SJSA1 (cell line): ENCODE results near the gene UGT1A8. TPM values are rescaled to one million over a fixed set of nuclear protein-coding genes. Genes with fewer than 3 reads are reported as not detected.

Experiments used
- DNase-seq, 2 experiments: peaks; one replicate each; pipeline ENCODE4 v3.0.0-alpha.2; 2015 to 2020; ENCODE audit warnings: low spot score in 2 of 2, low read depth in 1 of 2
- H3K27ac ChIP-seq: fragments of 250-450 bp; sonication (Bioruptor Pico); 2 replicates; pipeline ENCODE4 v1.5.1; 2020; ENCODE audit warnings: mild to moderate bottlenecking, moderate library complexity
- H3K27me3 ChIP-seq: fragments of 250-450 bp; sonication (Bioruptor Pico); replicated peaks from 2 replicates; pipeline ENCODE4 v1.5.1; 2020; ENCODE audit warnings: mild to moderate bottlenecking, moderate library complexity
- H3K36me3 ChIP-seq: fragments of 250-450 bp; sonication (Bioruptor Pico); 2 replicates; pipeline ENCODE4 v1.5.1; 2020; ENCODE audit warnings: mild to moderate bottlenecking
- H3K4me1 ChIP-seq: fragments of 250-450 bp; sonication (Bioruptor Pico); replicated peaks from 2 replicates; pipeline ENCODE4 v1.6.1; 2021; ENCODE audit warnings: mild to moderate bottlenecking
- H3K4me3 ChIP-seq: fragments of 250-450 bp; sonication (Bioruptor Pico); 2 replicates; pipeline ENCODE4 v1.5.1; 2020; ENCODE audit warnings: mild to moderate bottlenecking
- H3K9me3 ChIP-seq: fragments of 250-450 bp; sonication (Bioruptor Pico); replicated peaks from 2 replicates; pipeline ENCODE4 v1.5.1; 2020; ENCODE audit warnings: mild to moderate bottlenecking
- total RNA-seq: library from RNA; depleted of rRNA; stranded (reverse); fragments of >200 nt; shearing (Covaris generic); gene quantifications from 2 replicates; pipeline ENCODE4 v1.2.3, GENCODE V29; 2014

The UGT1A8 gene
- total RNA-seq, 1 experiment from 2014 or later: not detected

- Histone ChIP-seq H3K9me3 (0 out of 2 replicates have a peak, but pooled peaks cover 3% of the 10 kb centered on the region), H3K27ac (no peak overlapping the region), H3K36me3 (no peaks in the 10 kb centered on the region), H3K27me3 (no peaks in the 10 kb centered on the region), H3K4me1 (peaks cover 2% of the 10 kb centered on the region), H3K4me3 (no peak overlapping the region)
- DNase-seq: no peak
Observed at GRCh38 chr2:233758849-233759248, 141.4 kb downstream of the UGT1A8 start.

- no peak for DNase-seq
- Histone ChIP-seq H3K4me3 (no peak within 1 kb of the TSS), H3K36me3 (no peaks in the 10 kb centered on the region), H3K27ac (no peak within 1 kb of the TSS), H3K9me3 (0 out of 2 replicates have a peak, but pooled peaks cover 3% of the 10 kb centered on the region), H3K27me3 (no peaks in the 10 kb centered on the region), H3K4me1 (peaks cover 13% of the 10 kb centered on the region)
Observed at GRCh38 chr2:233760043-233760442, 142.6 kb downstream of the UGT1A8 start, which contains the start of gene UGT1A1. Gene UGT1A1 (plus strand): TSS chr2:233760270. CDS start chr2:233760288, 18 bp downstream.

GRCh38 chr2:233761040-233761769 is 143.8 kb downstream of the UGT1A8 start:
- no peak overlapping the region for H3K27ac ChIP-seq
- no peaks in the 10 kb centered on the region for H3K36me3 ChIP-seq
- H3K4me3 ChIP-seq: no peak overlapping the region
- H3K4me1 ChIP-seq: peaks cover 13% of the 10 kb centered on the region
- DNase-seq: no peak
- H3K27me3 ChIP-seq: no peaks in the 10 kb centered on the region
- 0 out of 2 replicates have a peak, but pooled peaks cover 3% of the 10 kb centered on the region for H3K9me3 ChIP-seq

- H3K27me3 ChIP-seq: no peaks in the 10 kb centered on the region
- H3K27ac ChIP-seq: no peak overlapping the region
Observed at GRCh38 chr2:233764264-233764663, 146.8 kb downstream of the UGT1A8 start.

GRCh38 chr2:233764761-233765160 is 147.3 kb downstream of the UGT1A8 start:
- Histone ChIP-seq H3K9me3 (no peaks in the 10 kb centered on the region; the same call in 1 of the 2 replicates), H3K36me3 (no peaks in the 10 kb centered on the region), H3K27me3 (no peaks in the 10 kb centered on the region), H3K4me1 (peaks cover 13% of the 10 kb centered on the region), H3K4me3 (no peak overlapping the region), H3K27ac (no peak overlapping the region)
- no peak for DNase-seq

More at GRCh38 chr2:233764264-233764663, 146.8 kb downstream of the UGT1A8 start:
- H3K4me3 ChIP-seq: no peak overlapping the region
- peaks cover 13% of the 10 kb centered on the region for H3K4me1 ChIP-seq
- DNase-seq: peak in 1 of 2 experiments; percentile 37
- no peaks in the 10 kb centered on the region for H3K36me3 ChIP-seq
- no peaks in the 10 kb centered on the region; the same call in 1 of the 2 replicates for H3K9me3 ChIP-seq

- Histone ChIP-seq H3K27me3 (no peaks in the 10 kb centered on the region), H3K4me3 (no peak overlapping the region)
- no peak for DNase-seq
Observed at GRCh38 chr2:233766416-233766815, 149.0 kb downstream of the UGT1A8 start.

GRCh38 chr2:233768076-233768475 is 150.6 kb downstream of the UGT1A8 start:
- no peak for DNase-seq
- H3K9me3 ChIP-seq: no peaks in the 10 kb centered on the region; the same call in 1 of the 2 replicates

More at GRCh38 chr2:233766416-233766815, 149.0 kb downstream of the UGT1A8 start:
- Histone ChIP-seq H3K4me1 (peaks cover 13% of the 10 kb centered on the region), H3K27ac (no peak overlapping the region), H3K9me3 (no peaks in the 10 kb centered on the region; the same call in 1 of the 2 replicates), H3K36me3 (no peaks in the 10 kb centered on the region)

GRCh38 chr2:233769260-233769659 is 151.8 kb downstream of the UGT1A8 start:
- no peaks in the 10 kb centered on the region; the same call in 1 of the 2 replicates for H3K9me3 ChIP-seq
- H3K27me3 ChIP-seq: no peaks in the 10 kb centered on the region
- no peak overlapping the region for H3K4me3 ChIP-seq
- H3K27ac ChIP-seq: no peak overlapping the region
- no peak for DNase-seq
- H3K36me3 ChIP-seq: no peaks in the 10 kb centered on the region
- peaks cover 6% of the 10 kb centered on the region for H3K4me1 ChIP-seq

More at GRCh38 chr2:233768076-233768475, 150.6 kb downstream of the UGT1A8 start:
- no peak overlapping the region for H3K27ac ChIP-seq
- no peaks in the 10 kb centered on the region for H3K27me3 ChIP-seq
- H3K36me3 ChIP-seq: no peaks in the 10 kb centered on the region
- peaks cover 13% of the 10 kb centered on the region for H3K4me1 ChIP-seq
- no peak overlapping the region for H3K4me3 ChIP-seq

GRCh38 chr2:233772153-233772552 is 154.7 kb downstream of the UGT1A8 start:
- no peaks in the 10 kb centered on the region for H3K27me3 ChIP-seq
- H3K9me3 ChIP-seq: peaks cover 2% of the 10 kb centered on the region; the same call in 1 of the 2 replicates
- DNase-seq: no peak
- no peak overlapping the region for H3K27ac ChIP-seq
- no peaks in the 10 kb centered on the region for H3K36me3 ChIP-seq
- no peaks in the 10 kb centered on the region for H3K4me1 ChIP-seq
- no peak overlapping the region for H3K4me3 ChIP-seq

- DNase-seq: no peak
- no peak overlapping the region for H3K27ac ChIP-seq
- no peaks in the 10 kb centered on the region for H3K36me3 ChIP-seq
- no peaks in the 10 kb centered on the region for H3K4me1 ChIP-seq
- H3K4me3 ChIP-seq: no peak overlapping the region
- H3K27me3 ChIP-seq: no peaks in the 10 kb centered on the region
- H3K9me3 ChIP-seq: peaks cover 3% of the 10 kb centered on the region; the same call in 1 of the 2 replicates
Observed at GRCh38 chr2:233772583-233772982, 155.2 kb downstream of the UGT1A8 start.

GRCh38 chr2:233773854-233774253 is 156.4 kb downstream of the UGT1A8 start:
- Histone ChIP-seq H3K27ac (no peak overlapping the region), H3K4me1 (no peaks in the 10 kb centered on the region), H3K4me3 (no peak overlapping the region), H3K27me3 (no peaks in the 10 kb centered on the region), H3K9me3 (peaks cover 3% of the 10 kb centered on the region; the same call in 1 of the 2 replicates), H3K36me3 (no peaks in the 10 kb centered on the region)
- DNase-seq: no peak

GRCh38 chr2:233775414-233775813 is 158.0 kb downstream of the UGT1A8 start:
- Histone ChIP-seq H3K9me3 (0 out of 2 replicates have a peak, but pooled peaks cover 3% of the 10 kb centered on the region), H3K36me3 (no peaks in the 10 kb centered on the region), H3K4me3 (no peak overlapping the region), H3K27me3 (no peaks in the 10 kb centered on the region), H3K4me1 (no peaks in the 10 kb centered on the region), H3K27ac (no peak overlapping the region)
- DNase-seq: no peak

GRCh38 chr2:233778030-233778429 is 160.6 kb downstream of the UGT1A8 start, which contains the start of gene MROH2A:
Gene MROH2A (plus strand): TSS chr2:233778330. CDS start chr2:233779359, 1,029 bp downstream.
- Histone ChIP-seq H3K4me1 (no peaks in the 10 kb centered on the region), H3K36me3 (no peaks in the 10 kb centered on the region), H3K4me3 (no peak within 1 kb of the TSS), H3K27ac (no peak within 1 kb of the TSS), H3K27me3 (peaks cover 5% of the 10 kb centered on the region; the same call in 1 of the 2 replicates), H3K9me3 (0 out of 2 replicates have a peak, but pooled peaks cover 3% of the 10 kb centered on the region)
- no peak for DNase-seq

GRCh38 chr2:233779722-233780121 is 162.3 kb downstream of the UGT1A8 start:
- no peak for DNase-seq
- H3K9me3 ChIP-seq: 0 out of 2 replicates have a peak, but pooled peaks cover 3% of the 10 kb centered on the region
- no peaks in the 10 kb centered on the region for H3K36me3 ChIP-seq
- H3K4me3 ChIP-seq: no peak overlapping the region
- H3K4me1 ChIP-seq: no peaks in the 10 kb centered on the region
- H3K27ac ChIP-seq: no peak overlapping the region
- peaks cover 5% of the 10 kb centered on the region; the same call in 1 of the 2 replicates for H3K27me3 ChIP-seq
